WTC11 (cell line): ENCODE results near the gene GRM4. TPM values are rescaled to one million over a fixed set of nuclear protein-coding genes. Genes with fewer than 3 reads are reported as not detected.
A peak's percentile ranks its signal among the peaks of the same experiment; 100 is the strongest.

Experiments
- ATAC-seq: fragments of 200-7000 bp; cut with Tn5 transposase; 2 replicates; pipeline ENCODE4 v1.10.0; 2021; ENCODE audit warnings: mild to moderate bottlenecking, moderate library complexity
- CTCF ChIA-PET: fragments of 300-600 bp; sonication (Branson Sonifier 250); formaldehyde crosslinking; loops from one replicate; lab custom pipeline; 2021; ENCODE audit warnings: antibody characterized with exemption; lab: Charles Lee
- POLR2A ChIA-PET: fragments of 350-600 bp; sonication (Branson Sonifier 250); formaldehyde crosslinking; loops from one replicate; lab custom pipeline; 2021; ENCODE audit warnings: antibody characterized with exemption; lab: Charles Lee
- DNase-seq: peaks from one replicate; pipeline ENCODE4 v3.0.0; 2021; ENCODE audit warnings: low spot score
- H3K27ac Mint-ChIP-seq: 2 replicates; pipeline ENCODE4 v1.8.0; 2021; ENCODE audit warnings: mixed read lengths
- H3K27me3 Mint-ChIP-seq: 2 replicates; pipeline ENCODE4 v1.8.0; 2021; ENCODE audit warnings: low read depth, mild to moderate bottlenecking, moderate library complexity, mixed read lengths
- H3K36me3 Mint-ChIP-seq: 2 replicates; pipeline ENCODE4 v1.8.0; 2021; ENCODE audit warnings: mixed read lengths
- H3K4me1 Mint-ChIP-seq: 2 replicates; pipeline ENCODE4 v1.8.0; 2022; ENCODE audit warnings: mixed read lengths
- H3K4me3 Mint-ChIP-seq: 2 replicates; pipeline ENCODE4 v1.8.0; 2021; ENCODE audit warnings: mild to moderate bottlenecking, moderate library complexity, mixed read lengths
- H3K9me3 Mint-ChIP-seq: 2 replicates; pipeline ENCODE4 v1.8.0; 2021; ENCODE audit warnings: mixed read lengths
- ATF3 ChIP-seq: sonication (generic); formaldehyde crosslinking; conservative IDR thresholded peaks from 2 replicates; pipeline ENCODE4 v1.8.1; 2022; ENCODE audit warnings: mild to moderate bottlenecking, missing genetic modification reagents
- CTCF ChIP-seq: fragments of 200-600 bp; IDR thresholded peaks from 2 replicates; pipeline ENCODE4 v1.8.0; 2022; ENCODE audit warnings: antibody characterized with exemption
- E2F4 ChIP-seq: sonication (generic); formaldehyde crosslinking; IDR thresholded peaks from 2 replicates; pipeline ENCODE4 v1.8.1; 2022; ENCODE audit warnings: low read depth, mild to moderate bottlenecking, moderate library complexity, missing genetic modification reagents, borderline replicate concordance
- EMX1 ChIP-seq: fragments of 250-450 bp; sonication (Bioruptor Pico); IDR thresholded peaks from 2 replicates; pipeline ENCODE4 v1.8.0; 2021; ENCODE audit warnings: mild to moderate bottlenecking
- ETV6 ChIP-seq: sonication (generic); formaldehyde crosslinking; IDR thresholded peaks from 2 replicates; pipeline ENCODE4 v1.8.1; 2022; ENCODE audit warnings: mild to moderate bottlenecking, missing genetic modification reagents
- FOXK1 ChIP-seq: sonication (generic); formaldehyde crosslinking; IDR thresholded peaks from 2 replicates; pipeline ENCODE4 v1.8.0; 2022; ENCODE audit warnings: mild to moderate bottlenecking, moderate library complexity, missing genetic modification reagents
- FOXP4 ChIP-seq: sonication (generic); formaldehyde crosslinking; IDR thresholded peaks from 2 replicates; pipeline ENCODE4 v1.8.0; 2022; ENCODE audit warnings: mild to moderate bottlenecking, missing genetic modification reagents
- GABPB1 ChIP-seq: sonication (generic); formaldehyde crosslinking; IDR thresholded peaks from 2 replicates; pipeline ENCODE4 v1.8.1; 2023; ENCODE audit warnings: mild to moderate bottlenecking, missing genetic modification reagents
- GRHL2 ChIP-seq: fragments of 250-450 bp; sonication (Bioruptor Pico); IDR thresholded peaks from 2 replicates; pipeline ENCODE4 v1.8.0; 2022; ENCODE audit warnings: mild to moderate bottlenecking, moderate library complexity; ENCODE audit not compliant: insufficient replicate concordance, severe bottlenecking
- GTF2I ChIP-seq: fragments of 250-450 bp; sonication (Bioruptor Pico); conservative IDR thresholded peaks from 2 replicates; pipeline ENCODE4 v1.4.0; 2021; ENCODE audit warnings: mild to moderate bottlenecking
- JAZF1 ChIP-seq: fragments of 250-450 bp; sonication (Bioruptor Pico); IDR thresholded peaks from 2 replicates; pipeline ENCODE4 v1.9.0; 2021; ENCODE audit warnings: moderate library complexity, mild to moderate bottlenecking, inconsistent platforms
- MLX ChIP-seq: sonication (generic); formaldehyde crosslinking; IDR thresholded peaks from 2 replicates; pipeline ENCODE4 v1.8.1; 2023; ENCODE audit warnings: mild to moderate bottlenecking, missing genetic modification reagents, moderate library complexity
- PRDM15 ChIP-seq: sonication (generic); formaldehyde crosslinking; IDR thresholded peaks from 2 replicates; pipeline ENCODE4 v1.8.0; 2022; ENCODE audit warnings: missing genetic modification reagents
- RELA ChIP-seq: sonication (generic); formaldehyde crosslinking; IDR thresholded peaks from 2 replicates; pipeline ENCODE4 v1.8.1; 2022; ENCODE audit warnings: missing genetic modification reagents, mild to moderate bottlenecking, borderline replicate concordance
- RORB ChIP-seq: fragments of 250-450 bp; sonication (Bioruptor Pico); IDR thresholded peaks from 2 replicates; pipeline ENCODE4 v1.9.0; 2021; ENCODE audit warnings: mild to moderate bottlenecking
- SMAD4 ChIP-seq: sonication (generic); formaldehyde crosslinking; IDR thresholded peaks from 2 replicates; pipeline ENCODE4 v1.8.0; 2022; ENCODE audit warnings: mild to moderate bottlenecking, missing genetic modification reagents
- SOX15 ChIP-seq: fragments of 250-450 bp; sonication (Bioruptor Pico); IDR thresholded peaks from 2 replicates; pipeline ENCODE4 v1.9.0; 2021; ENCODE audit warnings: mild to moderate bottlenecking
- TCF7 ChIP-seq: sonication (generic); formaldehyde crosslinking; IDR thresholded peaks from 2 replicates; pipeline ENCODE4 v1.8.0; 2022; ENCODE audit warnings: mild to moderate bottlenecking, low read depth, missing genetic modification reagents, moderate library complexity
- TEAD1 ChIP-seq: sonication (generic); formaldehyde crosslinking; IDR thresholded peaks from 2 replicates; pipeline ENCODE4 v1.8.0; 2022; ENCODE audit warnings: mild to moderate bottlenecking, missing genetic modification reagents
- ZNF121 ChIP-seq: sonication (generic); formaldehyde crosslinking; IDR thresholded peaks from 2 replicates; pipeline ENCODE4 v1.8.0; 2023; ENCODE audit warnings: missing genetic modification reagents
- ZNF671 ChIP-seq: fragments of 250-450 bp; sonication (Bioruptor Pico); IDR thresholded peaks from 2 replicates; pipeline ENCODE4 v1.8.0; 2021; ENCODE audit warnings: mild to moderate bottlenecking
- total RNA-seq: library from RNA; stranded (reverse); gene quantifications from 3 replicates; pipeline ENCODE4 v1.2.3, GENCODE V29; 2021

Gene GRM4
- total RNA-seq, 1 experiment from 2014 or later = 34.5 TPM

- H3K4me3 Mint-ChIP-seq = no peak overlapping the region
- no peaks in the 10 kb centered on the region for H3K9me3 Mint-ChIP-seq
- DNase-seq = no peak
- POLR2A ChIA-PET = no interaction called here
- CTCF ChIA-PET = interaction anchor here (3.1 kb wide), 1 partner anchor 42 kb away, joined by 14 read pairs; no protein-coding TSS in a partner anchor
- H3K36me3 Mint-ChIP-seq = peaks cover 5% of the 10 kb centered on the region; the same call in 1 of the 2 replicates
- ATAC-seq = no peak
- peaks cover 51% of the 10 kb centered on the region for H3K4me1 Mint-ChIP-seq
- H3K27me3 Mint-ChIP-seq = no peaks in the 10 kb centered on the region
- TF ChIP-seq TCF7 (CRISPR knock-in tag) (no peak), MLX (CRISPR knock-in tag) (no peak), E2F4 (CRISPR knock-in tag) (no peak), GABPB1 (no peak), FOXP4 (CRISPR knock-in tag) (no peak), ATF3 (CRISPR knock-in tag) (no peak), PRDM15 (CRISPR knock-in tag) (no peak), SMAD4 (CRISPR knock-in tag) (no peak)
- peak overlapping the region; percentile 26; the same call in 1 of the 2 replicates for H3K27ac Mint-ChIP-seq
These were observed 49.1 kb downstream of the GRM4 start for GRCh38 chr6:34096814-34097213.

GRCh38 chr6:34096193-34096592, 49.7 kb downstream of the GRM4 start:
- no peaks in the 10 kb centered on the region for H3K9me3 Mint-ChIP-seq
- H3K27ac Mint-ChIP-seq = peak overlapping the region; percentile 71
- no peaks in the 10 kb centered on the region for H3K27me3 Mint-ChIP-seq
- peaks cover 5% of the 10 kb centered on the region; the same call in 1 of the 2 replicates for H3K36me3 Mint-ChIP-seq
- H3K4me3 Mint-ChIP-seq = no peak overlapping the region
- ChIA-PET CTCF (no interaction called here), POLR2A (no interaction called here)
- ATAC-seq (no peak), DNase-seq (no peak)
- peaks cover 51% of the 10 kb centered on the region for H3K4me1 Mint-ChIP-seq
- TF ChIP-seq GTF2I (CRISPR knock-in tag) (no peak), CTCF (no peak), ZNF121 (CRISPR knock-in tag) (no peak), ZNF671 (CRISPR knock-in tag) (no peak), RELA (CRISPR knock-in tag) (no peak), ETV6 (no peak), FOXK1 (CRISPR knock-in tag) (no peak), SOX15 (CRISPR knock-in tag) (no peak), EMX1 (CRISPR knock-in tag) (no peak), PRDM15 (CRISPR knock-in tag) (no peak), GRHL2 (CRISPR knock-in tag) (no peak), TEAD1 (CRISPR knock-in tag) (no peak), MLX (CRISPR knock-in tag) (no peak), JAZF1 (CRISPR knock-in tag) (no peak), RORB (no peak)
